HCT116 (cell line): Measurements from ENCODE around the gene ATL1. TPM values are rescaled to one million over a fixed set of nuclear protein-coding genes. Genes with fewer than 3 reads are reported as not detected.
A peak's percentile ranks its signal among the peaks of the same experiment; 100 is the strongest.

ENCODE experiments used
- ATAC-seq: fragments of 200-7000 bp; cut with Tn5 transposase; 2 replicates; pipeline ENCODE4 v1.9.1; 2020; ENCODE audit warnings: mild to moderate bottlenecking, moderate library complexity
- BruUV-seq: library from RNA; stranded (reverse); fragments of 400-500 nt; replicated peaks from 2 replicates; lab custom pipeline; 2021; lab: Mats Ljungman, UMichigan
- CTCF ChIA-PET: fragments of 300-600 bp; sonication (Branson Sonifier 250); formaldehyde crosslinking; loops from one replicate; lab custom pipeline; 2021; ENCODE audit warnings: antibody characterized with exemption; lab: Charles Lee
- POLR2A ChIA-PET: fragments of 300-600, 350-600 bp; sonication (Branson Sonifier 250); formaldehyde crosslinking; loops from one replicate; lab custom pipeline; 2021; ENCODE audit warnings: antibody characterized with exemption; lab: Charles Lee
- RAD21 ChIA-PET, 2 experiments: fragments of 300-600 bp; sonication (Branson Sonifier 250); formaldehyde crosslinking; loops; one replicate each; lab custom pipeline; 2023; ENCODE audit warnings: low total read pairs in 2 of 2; ENCODE audit not compliant: uncharacterized antibody in 2 of 2, unreplicated experiment in 2 of 2, low non-redundant PET in 1 of 2; lab: Charles Lee
- DNase-seq: peaks from one replicate; pipeline ENCODE4 v3.0.0-alpha.2; 2010; ENCODE audit warnings: low read depth, low spot score
- H2AFZ ChIP-seq: fragments of 200-600 bp; shearing (Covaris generic), sonication (generic); 2 replicates; pipeline ENCODE4 v1.6.1; 2017; ENCODE audit warnings: low read depth, mixed run types, mixed read lengths, antibody characterized with exemption, low read length; ENCODE audit not compliant: poor library complexity, severe bottlenecking
- H3K27ac ChIP-seq: 2 replicates; pipeline ENCODE4 v1.5.1; 2012; ENCODE audit warnings: low read depth, low read length
- H3K27me3 ChIP-seq: fragments of 200-600 bp; sonication (generic); 2 replicates; pipeline ENCODE4 v1.6.1; 2016; ENCODE audit warnings: mixed run types, low read length, mixed read lengths; ENCODE audit not compliant: insufficient read depth
- H3K36me3 ChIP-seq, 2 experiments: fragments of 200-500 bp in 1 of 2; fragments of 200-600 bp in 1 of 2; sonication (Bioruptor generic) in 1 of 2; sonication (generic) in 1 of 2; 2 replicates each; pipeline versions ENCODE4 v1.5.1 to v1.6.1; 2014 to 2016; ENCODE audit warnings: low read length in 2 of 2, inconsistent platforms in 1 of 2, mixed read lengths in 1 of 2, mixed run types in 1 of 2; ENCODE audit not compliant: insufficient read depth in 2 of 2, control insufficient read depth in 1 of 2
- H3K4me1 ChIP-seq, 2 experiments: fragments of 200-600 bp in 1 of 2; sonication (generic) in 1 of 2; 2 replicates each; pipeline versions ENCODE4 v1.5.1 to v1.6.1; 2012 to 2017; ENCODE audit warnings: low read length in 2 of 2, inconsistent platforms in 1 of 2, mild to moderate bottlenecking in 1 of 2, mixed read lengths in 1 of 2, mixed run types in 1 of 2, moderate library complexity in 1 of 2; ENCODE audit not compliant: insufficient read depth in 2 of 2, control insufficient read depth in 1 of 2
- H3K4me2 ChIP-seq: fragments of 200-600 bp; sonication (generic); 2 replicates; pipeline ENCODE4 v1.6.1; 2017; ENCODE audit warnings: mixed run types, low read length, mixed read lengths
- H3K4me3 ChIP-seq, 2 experiments: fragments of 200-600 bp in 1 of 2; sonication (generic) in 1 of 2; replicated peaks in 1 of 2; 2 replicates each; pipeline ENCODE4 v1.5.1; 2011 to 2016; ENCODE audit warnings: low read length in 2 of 2, control low read depth in 1 of 2, low read depth in 1 of 2, mild to moderate bottlenecking in 1 of 2, mixed read lengths in 1 of 2, mixed run types in 1 of 2
- H3K79me2 ChIP-seq: fragments of 200-600 bp; sonication (generic); 2 replicates; pipeline ENCODE4 v1.6.1; 2017; ENCODE audit warnings: mild to moderate bottlenecking, mixed run types, low read length, moderate library complexity, mixed read lengths; ENCODE audit not compliant: insufficient read depth
- H3K9ac ChIP-seq: fragments of 200-600 bp; sonication (generic); 2 replicates; pipeline ENCODE4 v1.6.1; 2016; ENCODE audit warnings: low read length, mixed read lengths
- H3K9me2 ChIP-seq: fragments of 200-600 bp; sonication (generic), shearing (Covaris generic); 2 replicates; pipeline ENCODE4 v1.6.1; 2017; ENCODE audit warnings: mixed run types, mild to moderate bottlenecking, moderate library complexity; ENCODE audit not compliant: insufficient read depth
- H3K9me3 ChIP-seq, 2 experiments: fragments of 200-500 bp in 1 of 2; fragments of 200-600 bp in 1 of 2; sonication (Bioruptor generic) in 1 of 2; sonication (generic) in 1 of 2; 2 replicates each; pipeline ENCODE4 v1.6.1; 2014 to 2017; ENCODE audit warnings: low read length in 2 of 2, mixed read lengths in 2 of 2, inconsistent platforms in 1 of 2, low read depth in 1 of 2, mild to moderate bottlenecking in 1 of 2, mixed run types in 1 of 2, moderate library complexity in 1 of 2; ENCODE audit not compliant: control insufficient read depth in 1 of 2, insufficient read depth in 1 of 2
- H4K20me1 ChIP-seq: fragments of 200-600 bp; sonication (generic), shearing (Covaris generic); 2 replicates; pipeline ENCODE4 v1.6.1; 2017; ENCODE audit warnings: mixed run types, mild to moderate bottlenecking, moderate library complexity; ENCODE audit not compliant: insufficient read depth
- ELF1 ChIP-seq: IDR thresholded peaks from 2 replicates; pipeline ENCODE4 v1.6.1; 2012; ENCODE audit warnings: low read depth, borderline replicate concordance
- EZH2 ChIP-seq: fragments of 200-600 bp; sonication (generic); IDR thresholded peaks from 2 replicates; pipeline ENCODE4 v1.6.1; 2017; ENCODE audit warnings: antibody characterized with exemption, mixed run types
- JUND ChIP-seq: IDR thresholded peaks from 2 replicates; pipeline ENCODE4 v1.6.1; 2012
- SP1 ChIP-seq: IDR thresholded peaks from 2 replicates; pipeline ENCODE4 v1.6.1; 2012; ENCODE audit warnings: low read depth
- TCF7L2 ChIP-seq: IDR thresholded peaks from 2 replicates; pipeline ENCODE4 v1.7.0; 2011; ENCODE audit warnings: borderline replicate concordance, inconsistent platforms; ENCODE audit not compliant: insufficient read depth, insufficient read length; ENCODE audit errors: extremely low read depth
- intact Hi-C: fragments of 100-400 bp; cut with micrococcal nuclease; formaldehyde crosslinking; loops from 2 replicates; pipeline ENCODE4 v1.10.0; 2022
- total RNA-seq: library from RNA; stranded (reverse); gene quantifications from one replicate; pipeline ENCODE4 v1.2.1, GENCODE V29; 2021; ENCODE audit not compliant: unreplicated experiment
- TF ChIP-seq, protein P1 (sequence below): IDR thresholded peaks from 2 replicates; pipeline ENCODE4 v1.6.1; 2012
- TF ChIP-seq, protein P2 (sequence below): IDR thresholded peaks from 2 replicates; pipeline ENCODE4 v1.6.1; 2012; ENCODE audit warnings: low read depth

Gene ATL1
- total RNA-seq, 1 experiment from 2014 or later = 1.4 TPM

DNA sequence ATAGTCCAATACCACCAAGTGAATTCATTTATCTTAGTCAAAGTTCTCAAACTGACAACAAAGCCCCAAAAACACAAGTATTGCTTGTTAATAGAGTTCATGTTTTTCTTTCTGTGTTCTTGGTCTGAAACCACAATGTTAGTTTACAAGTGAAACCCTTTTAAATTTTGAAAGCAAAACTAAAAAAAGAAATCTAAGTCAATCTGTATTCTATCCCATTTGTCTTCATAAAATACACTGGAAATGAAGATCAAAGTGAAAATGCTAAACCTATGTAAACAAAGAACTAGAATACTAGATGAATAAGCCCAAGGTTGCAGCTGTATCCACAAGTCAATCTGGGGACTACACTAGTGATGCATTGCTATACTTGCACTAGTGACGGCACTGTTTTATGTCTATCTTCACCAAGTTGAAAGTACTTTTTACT lies 38.0 kb upstream of the ATL1 start:
- H3K4me2 ChIP-seq = peak overlapping the region; percentile 35
- RAD21 ChIA-PET = no interaction called here

More for the DNA sequence above, 38.0 kb upstream of the ATL1 start:
- Histone ChIP-seq H3K27me3 (no peaks in the 10 kb centered on the region), H3K36me3 (no peaks in the 10 kb centered on the region), H3K27ac (no peak overlapping the region; the same call in 1 of the 2 replicates), H3K9me2 (no peaks in the 10 kb centered on the region), H3K4me3 (no peak overlapping the region), H2AFZ (no peak overlapping the region), H3K4me1 (peaks cover 21 to 46% of the 10 kb centered on the region in 2 experiments), H4K20me1 (peaks cover 15% of the 10 kb centered on the region; the same call in 1 of the 2 replicates), H3K79me2 (peaks cover 98% of the 10 kb centered on the region), H3K9me3 (no peaks in the 10 kb centered on the region), H3K9ac (no peak overlapping the region)
- TF ChIP-seq EZH2 = no peak
- TF ChIP-seq, protein P1, sequence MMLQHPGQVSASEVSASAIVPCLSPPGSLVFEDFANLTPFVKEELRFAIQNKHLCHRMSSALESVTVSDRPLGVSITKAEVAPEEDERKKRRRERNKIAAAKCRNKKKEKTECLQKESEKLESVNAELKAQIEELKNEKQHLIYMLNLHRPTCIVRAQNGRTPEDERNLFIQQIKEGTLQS = no peak
- no peak for TF ChIP-seq TCF7L2
- TF ChIP-seq, protein P2, sequence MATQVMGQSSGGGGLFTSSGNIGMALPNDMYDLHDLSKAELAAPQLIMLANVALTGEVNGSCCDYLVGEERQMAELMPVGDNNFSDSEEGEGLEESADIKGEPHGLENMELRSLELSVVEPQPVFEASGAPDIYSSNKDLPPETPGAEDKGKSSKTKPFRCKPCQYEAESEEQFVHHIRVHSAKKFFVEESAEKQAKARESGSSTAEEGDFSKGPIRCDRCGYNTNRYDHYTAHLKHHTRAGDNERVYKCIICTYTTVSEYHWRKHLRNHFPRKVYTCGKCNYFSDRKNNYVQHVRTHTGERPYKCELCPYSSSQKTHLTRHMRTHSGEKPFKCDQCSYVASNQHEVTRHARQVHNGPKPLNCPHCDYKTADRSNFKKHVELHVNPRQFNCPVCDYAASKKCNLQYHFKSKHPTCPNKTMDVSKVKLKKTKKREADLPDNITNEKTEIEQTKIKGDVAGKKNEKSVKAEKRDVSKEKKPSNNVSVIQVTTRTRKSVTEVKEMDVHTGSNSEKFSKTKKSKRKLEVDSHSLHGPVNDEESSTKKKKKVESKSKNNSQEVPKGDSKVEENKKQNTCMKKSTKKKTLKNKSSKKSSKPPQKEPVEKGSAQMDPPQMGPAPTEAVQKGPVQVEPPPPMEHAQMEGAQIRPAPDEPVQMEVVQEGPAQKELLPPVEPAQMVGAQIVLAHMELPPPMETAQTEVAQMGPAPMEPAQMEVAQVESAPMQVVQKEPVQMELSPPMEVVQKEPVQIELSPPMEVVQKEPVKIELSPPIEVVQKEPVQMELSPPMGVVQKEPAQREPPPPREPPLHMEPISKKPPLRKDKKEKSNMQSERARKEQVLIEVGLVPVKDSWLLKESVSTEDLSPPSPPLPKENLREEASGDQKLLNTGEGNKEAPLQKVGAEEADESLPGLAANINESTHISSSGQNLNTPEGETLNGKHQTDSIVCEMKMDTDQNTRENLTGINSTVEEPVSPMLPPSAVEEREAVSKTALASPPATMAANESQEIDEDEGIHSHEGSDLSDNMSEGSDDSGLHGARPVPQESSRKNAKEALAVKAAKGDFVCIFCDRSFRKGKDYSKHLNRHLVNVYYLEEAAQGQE = no peak
- TF ChIP-seq ELF1 = no peak
- TF ChIP-seq JUND = no peak
- TF ChIP-seq SP1 = no peak
- intact Hi-C loops = no loop called here
- ATAC-seq (no peak), DNase-seq (no peak)
- no TSS peak for BruUV-seq
- ChIA-PET CTCF (interaction anchor here (1.0 to 1.7 kb wide), 2 partner anchors 201 to 204 kb away, joined by 4 to 7 read pairs; no protein-coding TSS in a partner anchor), POLR2A (no interaction called here)
